Eye (tissue), 1 donor: ENCODE data around the gene PDS5A.
A peak's percentile ranks its signal among the peaks of the same experiment; 100 is the strongest.
"Not testable (repeated sequence)": the region's sequence is repeated elsewhere in the genome, so short reads cannot be mapped to it uniquely, and the experiment has no call there.

Experiments
- DNase-seq: peaks from one replicate; pipeline ENCODE4 v3.0.0-alpha.2; 2015

The PDS5A gene, protein sequence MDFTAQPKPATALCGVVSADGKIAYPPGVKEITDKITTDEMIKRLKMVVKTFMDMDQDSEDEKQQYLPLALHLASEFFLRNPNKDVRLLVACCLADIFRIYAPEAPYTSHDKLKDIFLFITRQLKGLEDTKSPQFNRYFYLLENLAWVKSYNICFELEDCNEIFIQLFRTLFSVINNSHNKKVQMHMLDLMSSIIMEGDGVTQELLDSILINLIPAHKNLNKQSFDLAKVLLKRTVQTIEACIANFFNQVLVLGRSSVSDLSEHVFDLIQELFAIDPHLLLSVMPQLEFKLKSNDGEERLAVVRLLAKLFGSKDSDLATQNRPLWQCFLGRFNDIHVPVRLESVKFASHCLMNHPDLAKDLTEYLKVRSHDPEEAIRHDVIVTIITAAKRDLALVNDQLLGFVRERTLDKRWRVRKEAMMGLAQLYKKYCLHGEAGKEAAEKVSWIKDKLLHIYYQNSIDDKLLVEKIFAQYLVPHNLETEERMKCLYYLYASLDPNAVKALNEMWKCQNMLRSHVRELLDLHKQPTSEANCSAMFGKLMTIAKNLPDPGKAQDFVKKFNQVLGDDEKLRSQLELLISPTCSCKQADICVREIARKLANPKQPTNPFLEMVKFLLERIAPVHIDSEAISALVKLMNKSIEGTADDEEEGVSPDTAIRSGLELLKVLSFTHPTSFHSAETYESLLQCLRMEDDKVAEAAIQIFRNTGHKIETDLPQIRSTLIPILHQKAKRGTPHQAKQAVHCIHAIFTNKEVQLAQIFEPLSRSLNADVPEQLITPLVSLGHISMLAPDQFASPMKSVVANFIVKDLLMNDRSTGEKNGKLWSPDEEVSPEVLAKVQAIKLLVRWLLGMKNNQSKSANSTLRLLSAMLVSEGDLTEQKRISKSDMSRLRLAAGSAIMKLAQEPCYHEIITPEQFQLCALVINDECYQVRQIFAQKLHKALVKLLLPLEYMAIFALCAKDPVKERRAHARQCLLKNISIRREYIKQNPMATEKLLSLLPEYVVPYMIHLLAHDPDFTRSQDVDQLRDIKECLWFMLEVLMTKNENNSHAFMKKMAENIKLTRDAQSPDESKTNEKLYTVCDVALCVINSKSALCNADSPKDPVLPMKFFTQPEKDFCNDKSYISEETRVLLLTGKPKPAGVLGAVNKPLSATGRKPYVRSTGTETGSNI (N-terminal part only)

DNA sequence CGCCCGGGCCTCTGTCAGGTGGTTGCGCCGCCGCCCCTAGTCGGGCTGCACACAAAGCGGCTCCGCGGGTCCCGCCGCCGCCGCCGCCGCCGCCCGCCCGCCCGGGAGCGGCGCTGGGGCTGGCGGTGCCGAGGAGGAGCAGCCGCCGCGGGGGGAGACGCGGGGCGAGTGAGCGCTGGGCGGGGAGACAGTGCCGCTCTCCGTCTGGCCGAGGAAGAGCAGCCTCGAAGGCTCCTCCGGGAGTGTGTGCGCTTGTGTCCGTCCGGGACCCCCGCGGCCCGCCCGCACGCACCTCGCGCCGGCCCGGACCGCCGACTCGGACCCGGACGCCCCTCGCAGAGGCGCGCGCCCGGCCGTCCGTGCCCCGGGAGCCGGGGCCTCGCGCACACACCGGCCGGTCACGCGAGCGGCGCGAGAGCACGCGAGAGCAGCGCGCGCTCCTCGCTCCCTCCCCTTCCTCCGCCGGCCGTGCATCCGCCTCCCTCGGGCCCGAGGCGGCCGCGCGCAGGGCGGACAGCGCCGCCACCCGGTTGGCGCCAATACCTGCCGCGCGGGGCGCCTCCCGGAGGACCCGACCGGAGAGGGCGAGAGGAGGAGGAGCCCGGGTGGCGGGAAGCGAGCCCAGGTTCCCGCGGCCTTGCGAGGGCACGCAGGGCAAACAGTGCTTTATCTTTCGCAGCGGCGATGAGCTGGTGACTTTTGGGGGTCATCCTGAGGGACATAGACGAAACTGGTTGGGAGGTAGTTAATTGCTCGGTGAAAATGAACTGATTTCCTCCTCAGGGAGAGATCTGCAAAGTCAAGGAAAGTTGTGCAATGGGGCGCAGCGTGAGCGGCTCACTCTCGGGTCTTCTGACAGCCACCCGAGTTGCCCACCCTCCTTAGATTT, at the start of gene PDS5A:
TSS of gene PDS5A (minus strand) at position 423 of the 889 bp plus-strand sequence. CDS start 1,334 bp downstream, outside the sequence.
- peak; percentile 96 for DNase-seq

DNA sequence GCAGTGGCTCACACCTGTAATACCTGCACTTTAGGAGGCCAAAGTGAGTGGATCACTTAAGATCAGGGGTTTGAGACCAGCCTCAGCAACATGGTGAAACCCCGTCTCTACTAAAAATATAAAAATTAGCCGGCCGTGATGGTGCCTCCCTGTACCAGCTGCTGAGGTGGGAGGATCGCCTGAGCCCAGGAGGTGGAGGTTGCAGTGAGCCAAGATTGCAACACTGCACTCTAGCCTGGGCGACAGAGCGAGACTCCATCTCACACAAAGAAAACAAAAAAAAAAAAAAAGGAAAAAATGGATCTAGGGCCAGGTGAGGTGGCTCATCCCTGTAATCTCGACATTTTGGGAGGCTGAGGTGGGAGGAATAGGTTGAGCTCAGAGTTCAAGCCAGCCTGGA, 46.3 kb upstream of the PDS5A start:
- not testable (repeated sequence) for DNase-seq

DNA sequence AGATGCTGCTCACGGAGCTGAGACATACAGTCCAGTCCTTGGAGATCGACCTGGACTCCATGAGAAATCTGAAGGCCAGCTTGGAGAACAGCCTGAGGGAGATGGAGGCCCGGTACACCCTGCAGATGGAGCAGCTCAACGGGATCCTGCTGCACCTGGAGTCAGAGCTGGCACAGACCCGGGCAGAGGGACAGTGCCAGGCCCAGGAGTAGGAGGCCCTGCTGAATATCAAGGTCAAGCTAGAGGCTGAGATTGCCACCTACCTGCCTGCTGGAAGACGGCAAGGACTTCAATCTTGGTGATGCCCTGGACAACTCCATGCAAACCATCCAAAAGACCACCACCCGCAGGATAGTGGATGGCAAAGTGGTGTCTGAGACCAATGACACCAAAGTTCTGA, 43.4 kb upstream of the PDS5A start:
- not testable (repeated sequence) for DNase-seq

DNA sequence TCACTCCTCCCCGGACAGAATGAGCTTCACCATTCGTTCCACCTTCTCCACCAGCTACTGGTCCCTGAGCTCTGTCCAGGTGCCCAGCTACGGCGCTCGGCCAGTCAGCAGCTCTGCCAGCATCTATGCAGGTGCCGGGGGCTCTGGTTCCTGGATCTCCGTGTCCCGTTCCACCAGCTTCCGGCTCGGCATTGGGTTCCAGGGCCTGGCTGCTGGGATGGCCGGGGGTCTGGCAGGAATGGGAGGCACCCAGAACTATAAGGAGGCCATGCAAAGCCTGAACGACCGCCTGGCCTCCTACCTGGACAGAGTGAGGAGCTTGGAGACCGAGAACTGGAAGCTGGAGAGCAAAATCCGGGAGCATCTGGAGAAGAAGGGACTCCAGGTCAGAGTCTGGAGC, 42.5 kb upstream of the PDS5A start:
- no peak for DNase-seq

DNA sequence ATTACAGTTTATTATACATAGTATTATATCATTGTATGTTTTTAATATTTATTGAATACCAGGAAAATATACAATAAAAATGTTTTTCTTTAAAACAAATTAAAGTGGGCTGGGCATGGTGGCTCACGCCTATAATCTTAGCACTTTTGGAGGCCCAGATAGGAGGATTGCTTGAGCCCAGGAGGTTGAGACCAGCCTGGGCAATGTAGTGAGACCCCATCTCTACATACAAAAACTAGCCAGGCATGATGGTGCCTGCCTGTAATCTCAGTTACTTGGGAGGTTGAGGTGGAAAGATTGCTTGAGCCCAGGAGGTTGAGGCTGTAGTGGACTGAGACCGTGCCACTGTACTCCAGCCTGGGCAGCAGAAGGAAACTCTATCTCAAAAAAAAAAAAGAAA, 38.3 kb upstream of the PDS5A start:
- no peak for DNase-seq

DNA sequence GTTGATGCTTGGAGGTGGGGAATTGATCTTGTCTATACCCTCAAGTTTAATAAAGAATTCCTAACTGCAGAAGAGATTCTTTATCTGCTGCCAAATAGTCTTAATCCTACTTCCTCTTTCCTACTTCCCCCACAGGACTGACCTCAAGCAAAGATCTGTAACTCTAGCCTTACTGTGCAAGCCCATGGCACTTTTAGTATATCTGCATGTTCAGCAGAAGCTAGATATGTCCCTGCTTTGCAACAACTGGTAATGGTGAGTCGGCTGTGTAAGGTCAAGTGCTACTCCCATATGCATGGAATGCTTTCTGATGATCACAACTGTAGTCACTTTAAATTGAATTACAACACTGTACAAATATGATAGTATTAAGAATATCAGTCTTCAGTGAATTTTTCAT, 26.3 kb upstream of the PDS5A start:
- DNase-seq, result no peak

DNA sequence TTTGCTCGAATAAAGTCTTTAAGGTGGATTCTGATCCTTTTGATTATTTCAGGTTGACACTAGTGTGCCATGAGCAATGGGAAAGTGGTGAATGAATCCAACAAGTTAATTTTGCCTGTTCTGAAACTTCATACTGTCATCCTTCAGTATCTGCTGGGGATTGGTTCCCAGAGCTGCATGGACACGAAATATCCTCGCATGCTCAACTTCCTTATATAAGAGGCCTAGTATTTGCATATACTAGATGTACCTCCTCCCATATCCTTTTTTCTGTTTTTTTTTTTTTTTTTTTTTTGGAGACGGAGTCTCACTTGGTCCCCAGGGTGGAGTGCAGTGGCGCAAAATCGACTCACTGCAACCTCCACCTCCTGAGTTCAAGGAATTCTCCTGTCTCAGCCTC, 23.0 kb upstream of the PDS5A start:
- no peak for DNase-seq

DNA sequence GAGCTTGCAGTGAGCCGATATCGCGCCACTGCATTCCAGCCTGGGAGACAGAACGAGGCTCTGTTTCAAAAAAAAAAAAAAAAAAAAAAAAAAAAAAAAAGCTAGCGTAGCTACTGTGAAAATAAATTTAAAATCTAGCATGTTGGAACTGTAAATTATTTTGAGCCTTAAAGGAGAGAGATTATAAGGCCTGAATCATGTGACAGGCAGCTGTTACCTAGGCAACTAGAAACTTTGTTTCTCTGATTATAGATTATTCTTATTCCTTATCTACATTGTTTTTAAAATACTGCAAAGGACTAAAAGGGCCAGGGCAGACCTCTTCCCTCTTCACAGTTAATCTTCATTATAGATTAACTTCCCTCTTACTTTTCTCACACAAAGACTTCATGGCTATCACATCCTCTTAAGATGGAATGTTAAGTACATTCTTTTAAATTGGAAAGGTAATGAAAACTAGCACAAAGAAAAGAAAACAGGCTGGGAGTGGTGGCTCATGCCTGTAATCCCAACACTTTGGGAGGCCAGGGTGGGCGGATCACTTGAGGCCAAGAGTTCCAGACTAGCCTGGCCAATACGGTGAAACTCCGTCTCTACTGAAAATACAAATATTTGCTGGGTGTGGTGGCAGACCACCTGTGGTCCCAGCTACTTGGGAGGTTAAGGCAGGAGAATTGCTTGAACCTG, 21.1 kb upstream of the PDS5A start:
- no peak for DNase-seq

DNA sequence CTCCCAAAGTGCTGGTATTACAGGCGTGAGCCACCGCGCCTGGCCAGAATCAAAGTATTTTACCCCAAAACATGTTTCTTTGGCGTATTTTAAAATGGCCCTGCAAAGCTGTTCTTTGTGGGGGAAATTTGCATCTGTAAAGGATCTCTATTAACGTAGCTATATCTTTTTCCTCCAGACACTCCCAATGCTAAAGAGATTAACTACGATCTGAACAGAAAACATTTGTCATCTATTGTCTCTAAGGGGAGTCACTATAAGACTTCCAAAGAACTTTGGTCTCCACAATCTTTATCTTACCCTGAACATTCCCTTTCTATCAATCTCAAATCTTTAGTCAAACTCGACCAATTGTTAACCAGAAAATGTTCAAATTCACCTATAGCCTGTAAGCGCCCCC, 19.1 kb upstream of the PDS5A start:
- no peak for DNase-seq

DNA sequence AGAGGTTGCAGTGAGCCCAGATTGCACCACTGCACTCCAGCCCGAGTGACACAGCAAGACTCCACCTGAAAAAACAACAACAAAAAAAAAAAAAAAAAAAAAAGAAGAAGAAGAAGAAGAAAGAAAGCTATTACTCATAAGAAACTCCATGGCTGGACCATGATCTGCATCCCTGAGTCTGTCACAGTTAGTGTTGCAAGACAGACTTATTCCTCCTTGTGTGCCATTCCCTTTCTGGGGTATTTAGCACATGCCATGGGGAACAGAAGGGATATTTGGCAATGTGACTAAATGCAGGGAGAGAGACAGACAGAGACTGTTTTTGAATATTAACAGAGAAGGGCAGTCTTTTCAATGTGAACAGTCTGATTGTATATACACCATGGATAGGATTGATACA, 16.7 kb upstream of the PDS5A start:
- DNase-seq, result no peak

DNA sequence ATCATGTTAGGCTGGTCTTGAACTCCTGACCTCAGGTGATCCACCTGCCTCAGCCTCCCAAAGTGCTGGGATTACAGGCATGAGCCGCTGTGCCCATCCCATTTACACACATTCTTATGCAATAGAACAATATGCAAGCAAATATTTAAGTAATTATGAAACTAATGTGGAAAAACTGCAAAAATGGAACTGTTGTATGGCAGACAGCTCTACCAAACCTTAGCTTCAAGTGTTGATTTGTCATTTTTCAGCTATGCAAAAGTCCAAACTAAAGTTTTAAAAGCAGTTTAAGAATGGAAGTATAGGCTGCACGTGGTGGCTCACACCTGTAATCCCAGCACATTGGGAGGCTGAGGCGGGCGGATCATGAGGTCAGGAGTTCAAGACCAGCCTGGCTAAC, 11.7 kb upstream of the PDS5A start:
- not testable (repeated sequence) for DNase-seq

DNA sequence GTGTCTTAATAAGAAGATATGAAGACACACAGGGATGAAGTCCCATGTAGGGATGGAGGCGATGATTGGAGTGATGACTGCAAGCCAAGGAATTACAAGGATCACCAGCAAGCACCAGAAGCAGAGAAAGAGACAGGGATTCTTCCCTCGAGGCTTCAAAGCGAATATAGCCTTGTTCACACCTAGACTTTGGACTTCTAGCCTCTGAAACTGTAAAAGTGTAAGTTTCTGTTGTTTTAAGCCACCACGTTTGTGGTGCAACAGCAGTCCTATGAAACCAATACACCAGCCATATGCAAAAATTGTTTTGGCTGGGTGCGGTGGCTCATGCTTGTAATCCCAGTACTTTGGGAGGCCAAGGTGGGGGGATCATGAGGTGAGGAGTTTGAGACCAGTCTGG, 9.8 kb upstream of the PDS5A start:
- DNase-seq, result no peak

DNA sequence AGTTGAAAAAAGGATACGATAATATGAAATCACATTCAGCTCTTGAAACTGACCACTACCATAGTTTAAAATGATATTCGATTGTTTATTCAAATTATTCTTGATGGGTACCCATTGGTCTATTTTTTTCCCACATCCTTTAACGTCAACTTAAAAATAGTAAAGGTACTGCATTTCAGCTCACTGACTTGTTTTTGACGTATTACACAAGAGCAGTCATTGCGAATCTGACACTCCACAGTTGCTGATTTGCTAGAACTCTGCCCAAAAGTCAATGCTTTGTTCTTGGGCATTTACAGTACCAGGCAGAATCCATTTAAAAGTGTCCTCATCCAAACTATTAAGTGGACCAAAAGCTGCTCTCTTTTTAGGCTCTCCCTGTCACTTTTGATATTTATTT, 1.2 kb upstream of the PDS5A start:
- no peak for DNase-seq

DNA sequence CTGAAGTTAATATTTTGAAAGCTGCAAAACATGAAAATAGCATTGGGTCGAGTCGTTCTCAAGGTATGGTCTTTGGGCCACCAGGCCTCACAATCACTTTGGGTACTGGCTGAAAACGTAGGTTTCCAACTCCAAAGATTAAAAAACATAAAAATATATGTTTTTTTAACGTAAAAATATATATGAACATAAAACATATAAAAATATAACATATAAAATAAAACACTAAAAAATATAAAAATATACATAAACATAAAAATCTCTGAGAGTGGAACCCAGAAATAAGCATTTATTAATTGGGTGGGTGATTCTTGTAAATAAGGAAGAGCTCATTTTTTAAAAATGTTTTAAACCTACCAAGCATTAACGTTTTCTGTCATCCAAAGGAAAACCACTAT, 666 bp upstream of the PDS5A start:
- no peak for DNase-seq

DNA sequence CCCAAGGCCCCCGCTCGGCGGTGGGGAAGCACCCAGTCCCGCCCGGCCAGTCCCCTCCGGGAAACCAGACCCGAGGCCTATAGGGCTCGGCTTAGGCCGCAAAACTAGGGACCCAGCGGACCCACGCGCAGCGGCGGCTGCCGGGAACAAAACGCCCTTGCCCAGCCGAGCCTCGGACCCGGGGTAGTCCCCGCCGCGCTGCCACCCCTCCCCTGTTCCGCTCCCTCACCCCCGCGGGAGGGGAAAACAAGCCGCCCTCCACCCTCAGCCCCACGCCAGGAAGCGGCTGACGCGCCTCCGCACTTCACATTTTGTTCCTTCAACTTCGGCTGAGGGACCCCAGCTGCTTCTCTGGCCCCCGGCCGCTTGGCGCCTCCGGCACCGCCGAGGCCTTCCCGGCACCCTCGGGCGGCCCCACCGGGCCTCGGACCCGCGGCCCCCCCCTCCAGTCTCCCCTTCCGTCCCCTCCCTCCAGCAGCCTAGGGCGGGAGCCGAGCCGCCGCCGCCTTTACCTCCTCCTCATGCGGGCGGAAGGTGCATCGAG, 694 bp downstream of the PDS5A start:
- peak; percentile 78 for DNase-seq

DNA sequence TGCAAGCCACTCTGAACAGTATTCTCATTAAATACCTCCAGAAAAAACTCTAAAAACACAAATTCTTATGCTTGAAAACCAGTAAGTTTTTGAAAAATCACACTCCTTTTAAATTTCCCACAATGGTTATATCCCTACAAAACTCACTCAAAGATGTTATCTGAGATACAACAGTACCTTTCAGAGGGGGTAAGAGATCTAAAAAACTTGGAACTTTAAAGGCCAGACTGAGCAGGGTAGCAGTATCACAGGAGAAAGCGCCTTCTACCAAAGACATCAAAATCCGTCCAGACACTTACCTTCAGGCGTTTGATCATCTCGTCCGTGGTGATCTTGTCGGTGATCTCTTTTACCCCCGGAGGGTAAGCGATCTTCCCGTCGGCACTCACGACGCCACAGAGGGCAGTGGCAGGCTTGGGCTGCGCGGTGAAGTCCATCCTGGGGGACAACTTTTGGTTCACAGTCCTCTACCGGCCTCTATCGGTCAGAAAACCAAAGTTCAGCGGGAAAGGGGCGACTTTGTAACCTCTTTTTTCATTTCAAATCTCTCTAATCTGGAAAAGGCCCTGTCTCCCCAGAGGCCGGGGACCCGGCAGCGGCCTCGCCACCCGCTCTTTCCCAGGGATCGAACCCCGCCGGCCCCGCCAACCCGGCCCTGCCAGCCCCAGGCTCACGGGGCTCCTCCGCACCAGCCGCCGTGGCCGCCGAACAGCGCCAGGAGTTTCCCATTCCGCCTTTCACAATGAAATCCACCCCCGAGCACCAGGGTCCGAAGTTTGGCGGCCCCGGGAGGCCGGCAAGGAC, 1.4 kb downstream of the PDS5A start:
- peak; percentile 96 for DNase-seq

DNA sequence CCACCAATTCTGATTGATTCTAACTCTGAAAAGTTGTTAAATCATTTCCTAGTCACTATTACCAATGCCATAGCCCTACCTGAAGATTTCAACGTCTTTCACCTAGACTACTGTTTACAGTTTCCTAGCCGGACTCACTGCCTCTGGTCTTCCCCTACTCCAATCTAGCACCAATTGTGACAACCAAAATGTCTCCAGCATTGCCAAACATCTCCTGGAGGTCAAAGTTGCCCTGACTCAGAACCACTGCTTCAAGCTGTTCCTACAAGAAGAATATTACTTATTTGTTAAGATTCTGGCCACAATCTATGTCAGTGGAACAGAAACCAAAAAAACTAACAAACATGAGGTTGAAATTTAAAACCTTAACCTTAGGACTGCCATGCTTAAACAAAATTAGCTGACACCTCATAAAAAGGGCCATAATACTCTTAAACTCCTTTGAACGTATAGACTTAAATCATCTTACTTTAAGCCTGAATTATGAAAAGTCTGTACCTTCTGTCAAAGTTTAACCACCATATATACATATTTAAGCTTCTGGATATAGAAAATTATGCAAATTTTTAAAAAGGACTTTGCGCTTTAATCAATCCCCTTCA, 2.1 kb downstream of the PDS5A start:
- DNase-seq, result no peak

DNA sequence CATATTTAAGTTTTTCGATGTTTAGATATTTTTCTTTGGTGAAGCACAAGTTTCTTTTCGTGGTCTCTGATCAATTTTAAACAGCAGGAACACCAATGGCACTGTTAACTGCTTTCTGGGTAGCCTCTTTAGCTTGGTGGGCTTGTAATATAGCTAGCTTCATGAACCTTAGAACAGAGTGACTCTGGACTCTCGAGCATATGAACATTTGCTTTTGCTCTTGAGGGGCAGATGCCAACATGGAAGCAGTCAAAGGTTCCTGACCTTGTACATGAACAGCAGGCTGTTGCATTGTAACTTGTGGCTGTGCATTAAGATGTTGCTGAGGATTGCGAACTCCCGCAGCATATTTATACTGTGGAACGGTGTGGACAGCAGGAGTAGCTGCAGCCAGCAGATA, 4.7 kb downstream of the PDS5A start:
- DNase-seq, result not testable (repeated sequence)

DNA sequence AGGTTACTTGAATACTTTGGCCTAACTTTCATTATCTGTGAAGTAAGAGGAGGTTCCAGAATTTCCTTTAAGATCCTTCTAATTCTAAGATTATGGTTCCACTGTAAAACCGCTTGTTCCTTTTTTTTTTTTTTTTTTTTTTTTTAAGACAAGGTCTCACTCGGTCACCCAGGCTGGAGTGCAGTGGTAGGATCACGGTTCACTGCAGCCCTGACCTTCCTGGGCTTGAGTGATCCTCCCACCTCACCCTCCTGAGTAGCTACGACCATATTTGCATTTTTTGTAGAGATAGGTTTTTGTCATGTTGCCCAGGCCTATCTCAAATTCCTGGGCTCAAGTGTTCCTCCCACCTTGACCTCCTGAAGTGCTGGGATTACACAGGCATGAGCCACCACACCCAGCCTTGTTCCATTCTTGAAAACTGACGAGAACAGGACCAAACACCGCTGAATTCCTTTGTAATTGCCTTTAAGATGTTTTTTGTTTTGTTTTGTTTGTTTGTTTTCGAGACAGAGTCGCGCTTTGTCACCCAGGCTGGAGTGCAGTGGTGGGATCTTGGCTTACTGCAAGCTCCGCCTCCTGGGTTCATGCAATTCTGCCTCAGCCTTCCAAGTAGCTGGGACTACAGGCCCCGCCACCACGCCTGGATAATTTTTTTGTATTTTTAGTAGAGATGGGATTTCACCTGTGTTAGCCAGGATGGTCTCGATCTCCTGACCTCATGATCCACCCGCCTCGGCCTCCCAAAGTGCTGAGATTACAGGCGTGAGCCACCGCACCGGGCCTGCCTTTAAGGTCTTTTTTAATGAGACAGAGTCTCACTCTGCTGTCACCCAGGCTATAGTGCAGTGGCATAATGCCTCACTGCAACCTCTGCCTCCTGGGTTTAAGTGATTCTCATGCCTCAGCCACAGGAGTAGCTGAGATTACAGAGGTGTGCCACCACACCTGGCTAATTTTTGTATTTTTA, 6.8 kb downstream of the PDS5A start:
- DNase-seq, result no peak
